H4 (cell line): ENCODE measurements around the gene VAX1. TPM values are rescaled to one million over a fixed set of nuclear protein-coding genes. Genes with fewer than 3 reads are reported as not detected.

Experiments used
- DNase-seq: peaks from one replicate; pipeline ENCODE4 v3.0.0-alpha.2; 2015; ENCODE audit warnings: low spot score
- total RNA-seq: library from RNA; depleted of rRNA; stranded (reverse); fragments of >200 nt; shearing (Covaris generic); gene quantifications from 2 replicates; pipeline ENCODE4 v1.2.3, GENCODE V29; 2014

The VAX1 gene
- total RNA-seq, 1 experiment from 2014 or later: not detected

- no peak for DNase-seq
These were observed 26.8 kb upstream of the VAX1 start for GRCh38 chr10:117164592-117165537.

DNA sequence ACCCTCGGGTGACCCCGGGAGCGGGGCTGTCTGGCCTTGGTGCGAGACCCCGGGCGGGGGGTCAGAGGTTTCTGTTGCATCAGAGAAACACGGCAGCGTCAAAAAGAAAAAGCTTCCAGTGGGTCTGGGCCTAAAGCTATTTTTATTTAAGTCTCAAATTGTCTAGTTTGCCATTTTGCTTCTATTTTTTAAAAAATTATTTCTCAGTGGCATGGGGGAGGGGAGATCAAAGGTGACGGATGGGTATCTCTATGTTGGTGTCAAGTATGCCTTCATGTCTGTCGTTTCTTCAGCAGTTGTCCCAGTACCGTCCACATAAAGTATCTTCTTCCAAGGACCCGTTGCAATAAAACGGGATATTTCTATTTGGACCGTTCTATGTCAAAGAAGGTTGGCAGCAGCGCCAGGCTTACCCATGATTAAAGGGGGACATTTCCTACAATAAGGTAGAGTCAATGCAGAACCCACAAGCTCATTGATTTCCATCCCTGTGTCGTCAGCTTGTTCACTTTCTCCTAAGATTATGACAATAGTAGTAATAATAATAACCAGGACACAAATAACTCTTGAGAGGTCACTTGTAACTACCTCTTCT, 26.0 kb upstream of the VAX1 start:
- DNase-seq: no peak

- no peak for DNase-seq
These were observed 25.2 kb upstream of the VAX1 start for GRCh38 chr10:117163061-117163953.

GRCh38 chr10:117162093-117163060, 24.3 kb upstream of the VAX1 start:
- no peak for DNase-seq

GRCh38 chr10:117161386-117162033, 23.4 kb upstream of the VAX1 start:
- DNase-seq: no peak

- DNase-seq: no peak
These were observed 22.5 kb upstream of the VAX1 start for GRCh38 chr10:117160567-117160966.

- DNase-seq: no peak
These were observed 21.3 kb upstream of the VAX1 start for GRCh38 chr10:117159390-117159789.

DNA sequence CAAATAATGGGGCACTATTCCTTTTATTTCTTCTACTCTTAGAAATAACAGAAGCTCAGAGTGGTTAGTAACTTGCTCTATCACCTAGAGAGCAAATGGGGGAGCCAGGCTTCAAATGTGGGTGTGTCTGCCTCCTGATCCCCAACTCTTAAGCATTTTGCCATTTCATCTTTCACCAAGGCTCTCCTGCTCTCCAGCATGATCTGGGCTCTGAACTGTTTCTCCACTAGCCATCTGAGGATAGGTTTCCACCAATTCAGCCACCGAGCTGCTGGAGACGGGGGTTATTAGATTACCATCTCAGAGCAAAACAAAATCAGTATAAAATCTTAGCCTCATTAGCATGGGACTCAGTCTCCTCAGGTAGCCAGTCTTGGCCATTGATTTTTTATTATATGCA, 20.2 kb upstream of the VAX1 start:
- no peak for DNase-seq

DNA sequence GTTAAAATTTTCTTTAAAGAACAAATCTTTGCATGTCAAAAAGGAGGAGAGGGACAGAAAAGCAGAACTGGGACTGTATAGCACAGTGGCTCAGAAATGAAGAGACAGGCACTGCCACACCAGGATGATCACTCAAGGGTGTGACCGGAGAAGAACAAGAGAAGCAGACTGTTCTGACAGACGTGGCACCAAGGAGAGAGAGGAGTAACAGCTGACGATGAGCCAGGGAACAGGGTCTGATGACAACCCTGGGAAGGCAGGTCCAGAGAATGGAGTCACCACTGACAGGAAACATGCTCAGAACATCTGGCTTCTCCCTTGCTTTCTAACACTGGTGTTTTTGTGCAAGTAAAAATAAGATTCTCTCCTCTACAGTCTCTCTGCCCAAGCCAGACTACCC, 14.6 kb upstream of the VAX1 start:
- no peak for DNase-seq

DNA sequence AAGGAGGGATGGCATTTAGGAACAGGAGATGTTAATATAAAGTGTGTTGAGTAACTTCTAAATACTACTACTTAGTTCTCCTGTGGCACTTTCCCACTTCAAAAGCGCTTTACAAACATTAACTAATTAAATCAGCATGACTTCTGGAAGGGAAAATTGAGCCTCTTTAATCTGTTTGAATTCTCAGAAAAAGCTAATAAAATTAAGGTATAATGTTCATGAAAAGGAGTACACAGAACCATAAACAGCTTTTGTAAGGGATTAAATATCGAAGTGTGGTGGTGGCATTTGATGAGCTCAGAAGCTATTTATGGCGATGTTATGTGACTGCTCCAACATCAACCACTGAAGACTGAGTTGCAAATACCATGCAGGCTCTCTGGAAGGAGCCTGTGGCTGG, 10.2 kb upstream of the VAX1 start:
- no peak for DNase-seq

GRCh38 chr10:117145019-117145418, 6.9 kb upstream of the VAX1 start:
- no peak for DNase-seq

- no peak for DNase-seq
These were observed 5.2 kb upstream of the VAX1 start for GRCh38 chr10:117143103-117143823.

- DNase-seq: no peak
These were observed 2.4 kb upstream of the VAX1 start for GRCh38 chr10:117140525-117140902.

DNA sequence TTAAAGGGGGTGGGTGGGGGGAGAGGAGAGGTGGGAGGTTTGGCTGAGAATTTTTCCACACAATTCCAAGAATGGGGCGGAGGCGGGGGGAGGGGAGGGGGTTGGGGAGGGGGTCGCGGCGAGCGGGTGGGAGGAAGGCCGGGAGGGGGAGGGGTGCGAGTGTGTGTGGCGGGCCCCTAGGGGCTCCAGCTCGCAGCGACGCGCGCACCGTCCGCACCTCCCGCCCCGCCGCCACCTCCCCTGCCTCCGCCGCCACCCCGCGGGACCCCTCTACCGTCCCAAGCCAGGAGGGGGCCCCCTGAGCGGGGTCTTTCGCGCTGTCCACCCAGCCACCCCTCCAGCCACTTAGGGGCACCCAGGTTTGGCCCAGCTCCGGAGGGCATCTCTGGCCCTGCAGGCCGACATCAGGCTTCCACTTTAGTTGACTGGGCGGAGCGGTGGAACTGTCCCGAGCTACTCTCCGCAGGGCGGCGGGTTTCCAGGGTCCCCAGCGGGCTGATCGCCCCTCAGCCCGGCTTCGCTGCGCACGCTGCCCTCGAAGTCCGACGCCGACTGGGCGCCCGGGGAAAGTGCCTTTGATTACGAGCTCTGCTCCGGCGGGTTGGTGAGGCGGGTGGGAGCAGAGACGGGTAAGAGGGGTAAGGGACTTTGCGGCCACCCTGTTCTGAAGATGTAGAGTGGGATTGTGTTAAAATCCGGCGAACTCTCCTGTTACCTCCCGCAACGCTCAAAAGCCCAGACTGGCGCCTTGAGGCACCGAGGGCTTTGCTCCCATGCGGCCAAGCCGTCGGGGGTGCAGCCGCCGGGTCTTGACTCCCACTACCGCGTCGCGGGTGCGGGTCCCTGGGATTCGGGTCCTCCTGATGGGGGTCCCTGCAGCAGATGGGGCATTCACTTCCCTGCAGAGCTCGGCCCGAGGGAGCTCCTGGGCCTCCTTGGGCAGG, 1.8 kb upstream of the VAX1 start:
- no peak for DNase-seq

GRCh38 chr10:117138838-117139580, 939 bp upstream of the VAX1 start:
- DNase-seq: no peak

DNA sequence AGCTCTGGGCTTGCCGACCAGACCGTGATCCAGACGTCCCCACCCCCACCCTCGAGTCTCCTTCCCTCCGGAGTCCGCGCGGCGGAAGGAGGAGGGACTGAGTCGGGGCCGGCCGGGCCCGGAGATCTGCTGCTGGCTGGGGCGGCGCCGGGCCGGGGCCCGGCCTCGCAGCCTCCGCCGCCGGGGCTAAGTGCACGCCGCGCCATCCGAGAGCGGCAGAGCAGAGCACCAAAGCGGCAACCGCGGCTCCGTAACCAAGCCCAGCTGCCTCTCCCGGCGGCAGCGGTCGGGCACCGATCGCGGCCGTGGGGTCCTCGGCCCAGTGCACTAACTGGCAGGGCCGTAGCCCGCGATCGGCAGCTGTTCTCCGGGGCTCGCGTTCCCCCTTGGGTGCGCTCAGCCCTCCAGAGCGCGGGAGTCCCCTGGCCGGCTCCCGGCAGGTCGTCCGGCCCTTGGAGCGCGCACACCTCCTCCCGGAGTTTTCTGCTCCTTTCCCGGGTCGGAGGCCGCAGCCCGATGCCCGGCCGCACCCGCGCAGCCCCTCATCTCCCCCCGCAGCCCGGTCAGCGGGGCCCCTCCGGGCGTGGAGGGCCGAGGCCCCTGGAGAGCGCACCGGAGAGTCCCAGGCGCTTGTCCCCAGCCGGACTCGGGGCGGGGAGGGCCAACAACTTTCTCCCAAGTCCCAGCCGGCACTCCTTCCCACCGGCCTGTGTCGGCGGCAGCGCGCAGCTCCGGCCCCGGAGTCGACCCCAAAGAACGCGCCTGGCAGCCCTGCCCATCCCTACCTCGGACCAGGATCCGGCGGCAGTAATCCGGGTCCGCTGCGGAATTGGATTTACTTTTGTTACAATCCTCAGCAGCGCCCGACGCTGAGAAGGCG, 799 bp downstream of the VAX1 start:
- no peak for DNase-seq

- no peak for DNase-seq
These were observed 1.6 kb downstream of the VAX1 start for GRCh38 chr10:117136391-117136975.
